AG04450 (cell line): Measurements from ENCODE around the gene MMADHC. TPM values are rescaled to one million over a fixed set of nuclear protein-coding genes. Genes with fewer than 3 reads are reported as not detected.
A peak's percentile ranks its signal among the peaks of the same experiment; 100 is the strongest.

Source experiments
- CTCF ChIA-PET: fragments of 300-600, 350-600 bp; formaldehyde crosslinking; extraction: SDS; loops from one replicate; lab custom pipeline; 2022; ENCODE audit warnings: antibody characterized with exemption, inconsistent platforms; lab: Charles Lee
- POLR2A ChIA-PET: fragments of 350-600 bp; formaldehyde crosslinking; extraction: SDS; loops from one replicate; lab custom pipeline; 2021; ENCODE audit warnings: antibody characterized with exemption, inconsistent platforms; lab: Yijun Ruan, JAX
- DNase-seq: peaks from one replicate; pipeline ENCODE4 v3.0.0-alpha.2; 2011; ENCODE audit warnings: low read depth, low spot score
- H3K27ac ChIP-seq: one replicate; pipeline ENCODE4 v1.5.1; 2012; ENCODE audit warnings: low read depth, low read length, control low read depth
- H3K27me3 ChIP-seq: one replicate; pipeline ENCODE4 v1.6.0; 2012; ENCODE audit warnings: low read length; ENCODE audit not compliant: control insufficient read depth, insufficient read depth
- H3K4me3 ChIP-seq: 2 replicates; pipeline ENCODE4 v1.5.1; 2011; ENCODE audit warnings: mild to moderate bottlenecking, low read depth, low read length, control low read depth
- H3K9me3 ChIP-seq: 2 replicates; pipeline ENCODE4 v1.5.1; 2012; ENCODE audit warnings: low read length; ENCODE audit not compliant: control insufficient read depth, insufficient read depth
- CTCF ChIP-seq: IDR thresholded peaks from 2 replicates; pipeline ENCODE4 v1.5.1; 2011; ENCODE audit warnings: low read depth, low read length, control low read depth, inconsistent platforms
- polyA plus RNA-seq: library from polyadenylated mRNA; depleted of rRNA; stranded (reverse); fragments of >200 nt; gene quantifications from 2 replicates; pipeline ENCODE4 v1.2.3, GENCODE V29; 2011

Gene MMADHC
- polyA plus RNA-seq, 1 experiment: 198 TPM

- no peak overlapping the region for H3K27ac ChIP-seq
- DNase-seq: no peak
- TF ChIP-seq CTCF: no peak
- no peaks in the 10 kb centered on the region for H3K27me3 ChIP-seq
- ChIA-PET POLR2A (no interaction called here), CTCF (interaction anchor here (0.7 kb wide), 1 partner anchor 504 kb away, joined by 7 read pairs; no protein-coding TSS in a partner anchor)
- no peaks in the 10 kb centered on the region for H3K9me3 ChIP-seq
- no peak overlapping the region for H3K4me3 ChIP-seq
Measured at GRCh38 chr2:149601141-149601796, 13.7 kb upstream of the MMADHC start.

- DNase-seq: peak; percentile 84
- Histone ChIP-seq H3K27ac (peak overlapping the region; percentile 4), H3K4me3 (peak overlapping the region; percentile 33), H3K27me3 (no peaks in the 10 kb centered on the region), H3K9me3 (no peaks in the 10 kb centered on the region)
- peak; percentile 84 for TF ChIP-seq CTCF
- CTCF ChIA-PET: interaction anchor here (0.5 to 3.0 kb wide), 14 partner anchors 12 to 1641 kb away, joined by 3 to 18 read pairs (median 3); no protein-coding TSS in a partner anchor
- POLR2A ChIA-PET: interaction anchor here (0.5 to 1.0 kb wide), 3 partner anchors 614 to 876 kb away, joined by 3 to 4 read pairs (median 3); no protein-coding TSS in a partner anchor
Measured at GRCh38 chr2:149597668-149598326, 10.2 kb upstream of the MMADHC start.

GRCh38 chr2:149597050-149597667 is 9.6 kb upstream of the MMADHC start:
- H3K4me3 ChIP-seq: no peak overlapping the region
- no peak for DNase-seq
- POLR2A ChIA-PET: interaction anchor here (1.0 kb wide), 1 partner anchor 870 kb away, joined by 3 read pairs; no protein-coding TSS in a partner anchor
- H3K27ac ChIP-seq: no peak overlapping the region
- no peaks in the 10 kb centered on the region for H3K9me3 ChIP-seq
- CTCF ChIA-PET: interaction anchor here (0.6 to 3.0 kb wide), 17 partner anchors 13 to 1642 kb away, joined by 3 to 12 read pairs (median 3); no protein-coding TSS in a partner anchor
- TF ChIP-seq CTCF: no peak
- H3K27me3 ChIP-seq: no peaks in the 10 kb centered on the region

GRCh38 chr2:149596471-149596870 is 8.9 kb upstream of the MMADHC start:
- POLR2A ChIA-PET: no interaction called here
- CTCF ChIA-PET: interaction anchor here (0.6 to 3.0 kb wide), 15 partner anchors 22 to 1834 kb away, joined by 3 to 12 read pairs (median 3); no protein-coding TSS in a partner anchor
- Histone ChIP-seq H3K9me3 (no peaks in the 10 kb centered on the region), H3K27me3 (no peaks in the 10 kb centered on the region), H3K4me3 (no peak overlapping the region), H3K27ac (no peak overlapping the region)
- no peak for TF ChIP-seq CTCF
- no peak for DNase-seq
